HEK293 (cell line): ENCODE data around the gene INSL3.

Source experiments
- EGR2 ChIP-seq: fragments of 450-650 bp; formaldehyde crosslinking; IDR thresholded peaks from 2 replicates; pipeline ENCODE4 v1.5.1; 2016; ENCODE audit warnings: low read depth, missing biosample characterization, missing genetic modification characterization
- HOXC10 ChIP-seq: sonication (generic); formaldehyde crosslinking; IDR thresholded peaks from 2 replicates; pipeline ENCODE4 v1.8.1; 2023; ENCODE audit warnings: mild to moderate bottlenecking, missing genetic modification reagents
- KLF1 ChIP-seq: fragments of 450-650 bp; formaldehyde crosslinking; IDR thresholded peaks from 2 replicates; pipeline ENCODE4 v1.5.1; 2016; ENCODE audit warnings: missing biosample characterization, missing genetic modification characterization
- KLF16 ChIP-seq: fragments of 450-650 bp; formaldehyde crosslinking; IDR thresholded peaks from 2 replicates; pipeline ENCODE4 v1.5.1; 2017; ENCODE audit warnings: missing biosample characterization, missing genetic modification characterization
- KLF8 ChIP-seq: fragments of 450-650 bp; formaldehyde crosslinking; IDR thresholded peaks from 2 replicates; pipeline ENCODE4 v1.5.1; 2016; ENCODE audit warnings: missing biosample characterization, missing genetic modification characterization
- KLF9 ChIP-seq: fragments of 450-650 bp; formaldehyde crosslinking; IDR thresholded peaks from 2 replicates; pipeline ENCODE4 v1.5.1; 2016; ENCODE audit warnings: missing biosample characterization, missing genetic modification characterization, low read depth
- MEIS1 ChIP-seq: sonication (generic); formaldehyde crosslinking; IDR thresholded peaks from 2 replicates; pipeline ENCODE4 v1.8.1; 2022; ENCODE audit warnings: missing genetic modification reagents, mild to moderate bottlenecking, borderline replicate concordance
- SCRT1 ChIP-seq: fragments of 450-650 bp; formaldehyde crosslinking; IDR thresholded peaks from 2 replicates; pipeline ENCODE4 v1.5.1; 2016; ENCODE audit warnings: missing biosample characterization, missing genetic modification characterization, borderline replicate concordance
- SP2 ChIP-seq: fragments of 450-650 bp; formaldehyde crosslinking; IDR thresholded peaks from 2 replicates; pipeline ENCODE4 v1.5.1; 2016; ENCODE audit warnings: missing biosample characterization, missing genetic modification characterization
- SP3 ChIP-seq: fragments of 450-650 bp; formaldehyde crosslinking; IDR thresholded peaks from 2 replicates; pipeline ENCODE4 v1.5.1; 2016; ENCODE audit warnings: missing biosample characterization, missing genetic modification characterization
- ZBTB1 ChIP-seq: fragments of 450-650 bp; formaldehyde crosslinking; IDR thresholded peaks from 2 replicates; pipeline ENCODE4 v1.5.1; 2016; ENCODE audit warnings: missing biosample characterization, missing genetic modification characterization
- ZBTB17 ChIP-seq: fragments of 450-650 bp; formaldehyde crosslinking; IDR thresholded peaks from 2 replicates; pipeline ENCODE4 v1.5.1; 2016; ENCODE audit warnings: missing biosample characterization, missing genetic modification characterization
- ZEB2 ChIP-seq: fragments of 450-650 bp; formaldehyde crosslinking; IDR thresholded peaks from 2 replicates; pipeline ENCODE4 v1.5.1; 2016; ENCODE audit warnings: missing biosample characterization, missing genetic modification characterization
- ZFP3 ChIP-seq: fragments of 450-650 bp; formaldehyde crosslinking; IDR thresholded peaks from 2 replicates; pipeline ENCODE4 v1.5.1; 2016; ENCODE audit warnings: low read depth, missing biosample characterization, missing genetic modification characterization
- ZNF223 ChIP-seq: fragments of 450-650 bp; formaldehyde crosslinking; IDR thresholded peaks from 2 replicates; pipeline ENCODE4 v1.5.1; 2016; ENCODE audit warnings: missing biosample characterization, missing genetic modification characterization
- ZNF24 ChIP-seq: fragments of 450-650 bp; formaldehyde crosslinking; IDR thresholded peaks from 2 replicates; pipeline ENCODE4 v1.5.1; 2016; ENCODE audit warnings: missing biosample characterization, missing genetic modification characterization
- ZNF302 ChIP-seq: fragments of 450-650 bp; formaldehyde crosslinking; IDR thresholded peaks from 2 replicates; pipeline ENCODE4 v1.5.1; 2016; ENCODE audit warnings: missing biosample characterization, missing genetic modification characterization, low read depth
- ZNF324 ChIP-seq: fragments of 450-650 bp; formaldehyde crosslinking; IDR thresholded peaks from 2 replicates; pipeline ENCODE4 v1.5.1; 2016; ENCODE audit warnings: missing biosample characterization, missing genetic modification characterization
- ZNF341 ChIP-seq: fragments of 450-650 bp; formaldehyde crosslinking; IDR thresholded peaks from 2 replicates; pipeline ENCODE4; 2016; ENCODE audit warnings: low read depth, missing biosample characterization, missing genetic modification characterization
- ZNF404 ChIP-seq: fragments of 450-650 bp; formaldehyde crosslinking; IDR thresholded peaks from 2 replicates; pipeline ENCODE4 v1.5.1; 2017; ENCODE audit warnings: missing biosample characterization, missing genetic modification characterization
- ZNF433 ChIP-seq: fragments of 450-650 bp; formaldehyde crosslinking; IDR thresholded peaks from 2 replicates; pipeline ENCODE4 v1.5.1; 2016; ENCODE audit warnings: missing biosample characterization, missing genetic modification characterization, low read depth
- ZNF624 ChIP-seq: fragments of 450-650 bp; formaldehyde crosslinking; IDR thresholded peaks from 2 replicates; pipeline ENCODE4 v1.5.1; 2017; ENCODE audit warnings: missing biosample characterization, missing genetic modification characterization
- ZNF677 ChIP-seq: fragments of 450-650 bp; IDR thresholded peaks from 2 replicates; pipeline ENCODE4 v1.5.0; 2018; ENCODE audit warnings: missing biosample characterization, mild to moderate bottlenecking, missing genetic modification characterization, moderate library complexity
- ZSCAN23 ChIP-seq: fragments of 450-650 bp; formaldehyde crosslinking; IDR thresholded peaks from 2 replicates; pipeline ENCODE4 v1.5.1; 2016; ENCODE audit warnings: missing biosample characterization, missing genetic modification characterization
- TF ChIP-seq, protein P1 (sequence below): fragments of 450-650 bp; formaldehyde crosslinking; IDR thresholded peaks from 2 replicates; pipeline ENCODE4 v1.5.1; 2016; ENCODE audit warnings: missing biosample characterization, missing genetic modification characterization
- TF ChIP-seq, protein P2 (sequence below): fragments of 450-650 bp; formaldehyde crosslinking; IDR thresholded peaks from 2 replicates; pipeline ENCODE4 v1.5.1; 2016; ENCODE audit warnings: missing biosample characterization, missing genetic modification characterization
- TF ChIP-seq, protein P3 (sequence below): fragments of 450-650 bp; formaldehyde crosslinking; conservative IDR thresholded peaks from 2 replicates; pipeline ENCODE4 v1.5.1; 2016; ENCODE audit warnings: low read depth, missing biosample characterization, missing genetic modification characterization
- TF ChIP-seq, protein P4 (sequence below): fragments of 450-650 bp; formaldehyde crosslinking; IDR thresholded peaks from 2 replicates; pipeline ENCODE4 v1.5.1; 2017; ENCODE audit warnings: missing biosample characterization, mild to moderate bottlenecking, missing genetic modification characterization, moderate library complexity
- TF ChIP-seq, protein P5 (sequence below): fragments of 450-650 bp; IDR thresholded peaks from 2 replicates; pipeline ENCODE4 v1.5.1; 2018; ENCODE audit warnings: missing biosample characterization, mild to moderate bottlenecking, missing genetic modification characterization
- TF ChIP-seq, protein P6 (sequence below): fragments of 450-650 bp; formaldehyde crosslinking; IDR thresholded peaks from 2 replicates; pipeline ENCODE4 v1.5.1; 2016; ENCODE audit warnings: missing biosample characterization, missing genetic modification characterization

INSL3 gene

DNA sequence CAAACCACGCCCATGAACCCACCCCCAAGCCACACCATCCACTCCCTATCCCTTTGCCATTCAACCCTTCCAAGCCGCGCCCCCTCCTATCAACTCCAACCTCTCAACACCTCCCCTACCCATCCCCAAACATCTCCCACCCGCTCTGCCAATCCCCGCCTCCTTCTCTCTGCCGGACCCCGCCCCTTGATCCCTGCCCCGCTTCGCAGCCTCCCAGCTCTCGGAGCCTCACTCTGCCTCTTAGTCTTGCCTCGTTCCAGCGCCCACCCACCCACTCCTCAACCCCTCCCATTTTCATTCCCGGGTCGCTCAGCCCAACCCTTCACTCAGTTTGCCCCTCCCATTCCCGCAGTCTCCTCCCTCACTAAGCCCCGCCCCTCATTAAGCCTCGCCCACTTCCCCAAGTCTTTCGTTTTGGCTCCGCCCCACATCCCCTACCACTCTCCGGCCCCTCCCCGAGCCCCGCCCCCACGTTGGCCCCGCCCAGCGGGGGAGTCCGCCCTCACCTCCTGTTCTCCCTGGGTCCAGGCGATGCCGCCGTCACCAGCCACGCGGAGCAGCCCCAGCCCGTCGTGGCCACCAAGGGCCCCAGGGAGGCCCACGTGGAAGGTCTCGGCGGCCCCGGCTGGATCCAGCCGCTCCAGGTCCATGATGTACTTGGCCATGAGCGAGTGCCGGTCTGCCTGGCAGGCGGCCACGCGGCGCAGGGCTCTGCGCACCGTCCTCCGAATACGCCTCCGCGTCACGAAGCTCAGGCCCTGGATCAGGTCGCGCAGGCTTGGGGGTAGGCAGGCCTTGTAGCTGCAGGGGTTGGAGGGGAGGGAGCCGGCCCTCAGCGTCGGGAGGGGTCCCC is 20.7 kb upstream of the INSL3 start (continued):
- TF ChIP-seq KLF16 (tag by site-specific recombination) (peak; percentile 76; the same call in 1 of the 2 replicates), ZNF302 (tag by site-specific recombination) (no peak), KLF9 (peak; percentile 91), ZNF24 (tag by site-specific recombination) (no peak), ZBTB17 (tag by site-specific recombination) (peak; percentile 63; the same call in 1 of the 2 replicates), SP2 (tag by site-specific recombination) (peak; percentile 90), EGR2 (tag by site-specific recombination) (peak; percentile 75), ZNF624 (tag by site-specific recombination) (no peak), ZBTB1 (no peak), ZNF433 (tag by site-specific recombination) (no peak), ZNF404 (tag by site-specific recombination) (no peak), ZNF324 (tag by site-specific recombination) (no peak), ZNF677 (tag by site-specific recombination) (peak; percentile 77), ZNF341 (tag by site-specific recombination) (peak; percentile 85), HOXC10 (CRISPR knock-in tag) (no peak), SP3 (tag by site-specific recombination) (peak; percentile 97), MEIS1 (no peak), ZEB2 (tag by site-specific recombination) (peak; percentile 35; the same call in 1 of the 2 replicates), KLF8 (peak; percentile 95; the same call in 1 of the 2 replicates), KLF1 (tag by site-specific recombination) (peak; percentile 95), ZSCAN23 (tag by site-specific recombination) (no peak), ZFP3 (tag by site-specific recombination) (no peak), SCRT1 (no peak), ZNF223 (tag by site-specific recombination) (no peak)
- TF ChIP-seq, protein P1, sequence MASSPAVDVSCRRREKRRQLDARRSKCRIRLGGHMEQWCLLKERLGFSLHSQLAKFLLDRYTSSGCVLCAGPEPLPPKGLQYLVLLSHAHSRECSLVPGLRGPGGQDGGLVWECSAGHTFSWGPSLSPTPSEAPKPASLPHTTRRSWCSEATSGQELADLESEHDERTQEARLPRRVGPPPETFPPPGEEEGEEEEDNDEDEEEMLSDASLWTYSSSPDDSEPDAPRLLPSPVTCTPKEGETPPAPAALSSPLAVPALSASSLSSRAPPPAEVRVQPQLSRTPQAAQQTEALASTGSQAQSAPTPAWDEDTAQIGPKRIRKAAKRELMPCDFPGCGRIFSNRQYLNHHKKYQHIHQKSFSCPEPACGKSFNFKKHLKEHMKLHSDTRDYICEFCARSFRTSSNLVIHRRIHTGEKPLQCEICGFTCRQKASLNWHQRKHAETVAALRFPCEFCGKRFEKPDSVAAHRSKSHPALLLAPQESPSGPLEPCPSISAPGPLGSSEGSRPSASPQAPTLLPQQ (tag by site-specific recombination), result 0 out of 2 replicates have a peak, but pooled peaks have one; percentile 4
- TF ChIP-seq, protein P2, sequence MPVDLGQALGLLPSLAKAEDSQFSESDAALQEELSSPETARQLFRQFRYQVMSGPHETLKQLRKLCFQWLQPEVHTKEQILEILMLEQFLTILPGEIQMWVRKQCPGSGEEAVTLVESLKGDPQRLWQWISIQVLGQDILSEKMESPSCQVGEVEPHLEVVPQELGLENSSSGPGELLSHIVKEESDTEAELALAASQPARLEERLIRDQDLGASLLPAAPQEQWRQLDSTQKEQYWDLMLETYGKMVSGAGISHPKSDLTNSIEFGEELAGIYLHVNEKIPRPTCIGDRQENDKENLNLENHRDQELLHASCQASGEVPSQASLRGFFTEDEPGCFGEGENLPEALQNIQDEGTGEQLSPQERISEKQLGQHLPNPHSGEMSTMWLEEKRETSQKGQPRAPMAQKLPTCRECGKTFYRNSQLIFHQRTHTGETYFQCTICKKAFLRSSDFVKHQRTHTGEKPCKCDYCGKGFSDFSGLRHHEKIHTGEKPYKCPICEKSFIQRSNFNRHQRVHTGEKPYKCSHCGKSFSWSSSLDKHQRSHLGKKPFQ (tag by site-specific recombination), result no peak
- TF ChIP-seq, protein P3, sequence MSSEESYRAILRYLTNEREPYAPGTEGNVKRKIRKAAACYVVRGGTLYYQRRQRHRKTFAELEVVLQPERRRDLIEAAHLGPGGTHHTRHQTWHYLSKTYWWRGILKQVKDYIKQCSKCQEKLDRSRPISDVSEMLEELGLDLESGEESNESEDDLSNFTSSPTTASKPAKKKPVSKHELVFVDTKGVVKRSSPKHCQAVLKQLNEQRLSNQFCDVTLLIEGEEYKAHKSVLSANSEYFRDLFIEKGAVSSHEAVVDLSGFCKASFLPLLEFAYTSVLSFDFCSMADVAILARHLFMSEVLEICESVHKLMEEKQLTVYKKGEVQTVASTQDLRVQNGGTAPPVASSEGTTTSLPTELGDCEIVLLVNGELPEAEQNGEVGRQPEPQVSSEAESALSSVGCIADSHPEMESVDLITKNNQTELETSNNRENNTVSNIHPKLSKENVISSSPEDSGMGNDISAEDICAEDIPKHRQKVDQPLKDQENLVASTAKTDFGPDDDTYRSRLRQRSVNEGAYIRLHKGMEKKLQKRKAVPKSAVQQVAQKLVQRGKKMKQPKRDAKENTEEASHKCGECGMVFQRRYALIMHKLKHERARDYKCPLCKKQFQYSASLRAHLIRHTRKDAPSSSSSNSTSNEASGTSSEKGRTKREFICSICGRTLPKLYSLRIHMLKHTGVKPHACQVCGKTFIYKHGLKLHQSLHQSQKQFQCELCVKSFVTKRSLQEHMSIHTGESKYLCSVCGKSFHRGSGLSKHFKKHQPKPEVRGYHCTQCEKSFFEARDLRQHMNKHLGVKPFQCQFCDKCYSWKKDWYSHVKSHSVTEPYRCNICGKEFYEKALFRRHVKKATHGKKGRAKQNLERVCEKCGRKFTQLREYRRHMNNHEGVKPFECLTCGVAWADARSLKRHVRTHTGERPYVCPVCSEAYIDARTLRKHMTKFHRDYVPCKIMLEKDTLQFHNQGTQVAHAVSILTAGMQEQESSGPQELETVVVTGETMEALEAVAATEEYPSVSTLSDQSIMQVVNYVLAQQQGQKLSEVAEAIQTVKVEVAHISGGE, result no peak
- TF ChIP-seq, protein P4, sequence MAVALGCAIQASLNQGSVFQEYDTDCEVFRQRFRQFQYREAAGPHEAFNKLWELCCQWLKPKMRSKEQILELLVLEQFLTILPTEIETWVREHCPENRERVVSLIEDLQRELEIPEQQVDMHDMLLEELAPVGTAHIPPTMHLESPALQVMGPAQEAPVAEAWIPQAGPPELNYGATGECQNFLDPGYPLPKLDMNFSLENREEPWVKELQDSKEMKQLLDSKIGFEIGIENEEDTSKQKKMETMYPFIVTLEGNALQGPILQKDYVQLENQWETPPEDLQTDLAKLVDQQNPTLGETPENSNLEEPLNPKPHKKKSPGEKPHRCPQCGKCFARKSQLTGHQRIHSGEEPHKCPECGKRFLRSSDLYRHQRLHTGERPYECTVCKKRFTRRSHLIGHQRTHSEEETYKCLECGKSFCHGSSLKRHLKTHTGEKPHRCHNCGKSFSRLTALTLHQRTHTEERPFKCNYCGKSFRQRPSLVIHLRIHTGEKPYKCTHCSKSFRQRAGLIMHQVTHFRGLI (tag by site-specific recombination), result no peak
- TF ChIP-seq, protein P5, sequence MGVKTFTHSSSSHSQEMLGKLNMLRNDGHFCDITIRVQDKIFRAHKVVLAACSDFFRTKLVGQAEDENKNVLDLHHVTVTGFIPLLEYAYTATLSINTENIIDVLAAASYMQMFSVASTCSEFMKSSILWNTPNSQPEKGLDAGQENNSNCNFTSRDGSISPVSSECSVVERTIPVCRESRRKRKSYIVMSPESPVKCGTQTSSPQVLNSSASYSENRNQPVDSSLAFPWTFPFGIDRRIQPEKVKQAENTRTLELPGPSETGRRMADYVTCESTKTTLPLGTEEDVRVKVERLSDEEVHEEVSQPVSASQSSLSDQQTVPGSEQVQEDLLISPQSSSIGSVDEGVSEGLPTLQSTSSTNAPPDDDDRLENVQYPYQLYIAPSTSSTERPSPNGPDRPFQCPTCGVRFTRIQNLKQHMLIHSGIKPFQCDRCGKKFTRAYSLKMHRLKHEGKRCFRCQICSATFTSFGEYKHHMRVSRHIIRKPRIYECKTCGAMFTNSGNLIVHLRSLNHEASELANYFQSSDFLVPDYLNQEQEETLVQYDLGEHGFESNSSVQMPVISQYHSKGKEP (tag by site-specific recombination), result no peak
- TF ChIP-seq, protein P6, sequence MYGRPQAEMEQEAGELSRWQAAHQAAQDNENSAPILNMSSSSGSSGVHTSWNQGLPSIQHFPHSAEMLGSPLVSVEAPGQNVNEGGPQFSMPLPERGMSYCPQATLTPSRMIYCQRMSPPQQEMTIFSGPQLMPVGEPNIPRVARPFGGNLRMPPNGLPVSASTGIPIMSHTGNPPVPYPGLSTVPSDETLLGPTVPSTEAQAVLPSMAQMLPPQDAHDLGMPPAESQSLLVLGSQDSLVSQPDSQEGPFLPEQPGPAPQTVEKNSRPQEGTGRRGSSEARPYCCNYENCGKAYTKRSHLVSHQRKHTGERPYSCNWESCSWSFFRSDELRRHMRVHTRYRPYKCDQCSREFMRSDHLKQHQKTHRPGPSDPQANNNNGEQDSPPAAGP (tag by site-specific recombination), result peak; percentile 46; the same call in 1 of the 2 replicates
